Mesendoderm (in vitro differentiated cells): ENCODE data around the gene TKTL2.

ENCODE experiments used
- DNase-seq: peaks from one replicate; pipeline ENCODE4 v3.0.0; 2013
- H2AK5ac ChIP-seq: 2 replicates; pipeline ENCODE4 v1.6.1; 2013; ENCODE audit warnings: low read length, inconsistent platforms
- H2BK120ac ChIP-seq: 2 replicates; pipeline ENCODE4 v1.6.1; 2013; ENCODE audit warnings: low read depth, mild to moderate bottlenecking, low read length, moderate library complexity, mixed read lengths
- H2BK15ac ChIP-seq: replicated peaks from 2 replicates; pipeline ENCODE4 v1.6.1; 2013; ENCODE audit warnings: low read depth, mild to moderate bottlenecking, moderate library complexity
- H2BK5ac ChIP-seq: 2 replicates; pipeline ENCODE4 v1.6.1; 2013; ENCODE audit warnings: low read length, inconsistent platforms
- H3K18ac ChIP-seq: 2 replicates; pipeline ENCODE4 v1.6.1; 2013; ENCODE audit warnings: mild to moderate bottlenecking, low read length, mixed read lengths
- H3K23ac ChIP-seq: one replicate; pipeline ENCODE4 v1.6.1; 2013; ENCODE audit warnings: low read length
- H3K27ac ChIP-seq: 2 replicates; pipeline ENCODE4 v1.5.1; 2013; ENCODE audit warnings: low read depth, mild to moderate bottlenecking, inconsistent platforms, low read length, moderate library complexity
- H3K27me3 ChIP-seq: 2 replicates; pipeline ENCODE4 v1.6.1; 2013; ENCODE audit warnings: low read length, control low read depth, mild to moderate bottlenecking, inconsistent platforms; ENCODE audit not compliant: insufficient read depth, poor library complexity
- H3K36me3 ChIP-seq: 2 replicates; pipeline ENCODE4 v1.6.1; 2013; ENCODE audit warnings: low read length, inconsistent platforms; ENCODE audit not compliant: control insufficient read depth, insufficient read depth
- H3K4ac ChIP-seq: one replicate; pipeline ENCODE4 v1.6.1; 2013; ENCODE audit warnings: low read depth, mild to moderate bottlenecking, low read length, moderate library complexity
- H3K4me1 ChIP-seq: 2 replicates; pipeline ENCODE4 v1.6.1; 2013; ENCODE audit warnings: low read depth, low read length, inconsistent platforms; ENCODE audit not compliant: control insufficient read depth
- H3K4me2 ChIP-seq: 2 replicates; pipeline ENCODE4 v1.6.1; 2013; ENCODE audit warnings: low read length
- H3K4me3 ChIP-seq: 2 replicates; pipeline ENCODE4 v1.5.1; 2013; ENCODE audit warnings: mild to moderate bottlenecking, low read length
- H3K56ac ChIP-seq: one replicate; pipeline ENCODE4 v1.6.1; 2013; ENCODE audit warnings: low read length
- H3K79me1 ChIP-seq: 2 replicates; pipeline ENCODE4 v1.6.1; 2013; ENCODE audit warnings: low read length, inconsistent platforms
- H3K79me2 ChIP-seq: 2 replicates; pipeline ENCODE4 v1.6.1; 2013; ENCODE audit warnings: mild to moderate bottlenecking, low read length; ENCODE audit not compliant: control insufficient read depth, insufficient read depth
- H3K9ac ChIP-seq: 2 replicates; pipeline ENCODE4 v1.6.1; 2013; ENCODE audit warnings: low read length, inconsistent platforms
- H4K5ac ChIP-seq: one replicate; pipeline ENCODE4 v1.6.1; 2013; ENCODE audit warnings: low read length
- H4K8ac ChIP-seq: one replicate; pipeline ENCODE4 v1.6.1; 2013; ENCODE audit warnings: low read depth, mild to moderate bottlenecking, control low read depth, low read length, moderate library complexity
- WGBS: extraction: QIAGEN DNeasy Blood & Tissue Kit; methylation state at CpG from one replicate; pipeline ENCODE4 v1.1.7; 2013; ENCODE audit warnings: low lambda C conversion rate, missing lambda C conversion rate; ENCODE audit not compliant: insufficient coverage; ENCODE audit errors: extremely low coverage; 5-methylcytosine and 5-hydroxymethylcytosine counted together

TKTL2 gene

DNA sequence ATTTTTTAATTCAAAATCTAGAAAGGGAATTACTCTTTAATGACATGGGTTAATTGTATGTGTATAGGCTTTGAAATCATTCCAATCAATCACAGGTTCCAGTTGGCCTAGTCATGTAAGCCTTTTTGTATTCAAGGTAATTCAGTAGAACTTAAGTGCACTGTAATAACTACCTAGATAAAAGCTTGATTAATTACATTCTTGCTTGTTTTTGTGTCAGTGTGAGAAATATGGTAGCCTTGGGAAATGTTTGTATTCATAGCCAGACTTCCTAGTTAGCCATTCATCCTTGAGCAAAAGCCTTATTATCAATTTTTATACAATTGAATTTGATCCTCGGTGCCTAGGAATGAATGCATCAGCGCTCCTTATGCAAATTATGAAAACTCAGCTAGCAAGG, 33.5 kb downstream of the TKTL2 start:
- no CpG with 5 or more reads among the region's 2 CpGs for WGBS
- H4K8ac ChIP-seq = no peak overlapping the region
- no peaks in the 10 kb centered on the region for H3K27me3 ChIP-seq
- H3K18ac ChIP-seq = no peak overlapping the region
- no peak overlapping the region for H3K56ac ChIP-seq
- DNase-seq = no peak
- no peaks in the 10 kb centered on the region for H3K79me2 ChIP-seq
- no peaks in the 10 kb centered on the region for H3K36me3 ChIP-seq
- no peak overlapping the region for H4K5ac ChIP-seq
- H2BK120ac ChIP-seq = no peak overlapping the region
- no peak overlapping the region for H3K23ac ChIP-seq
- no peak overlapping the region for H3K4me2 ChIP-seq
- H2BK15ac ChIP-seq = no peak overlapping the region
- no peak overlapping the region for H3K4me3 ChIP-seq
- H2BK5ac ChIP-seq = no peak overlapping the region
- H2AK5ac ChIP-seq = no peak overlapping the region
- no peaks in the 10 kb centered on the region for H3K4me1 ChIP-seq
- no peaks in the 10 kb centered on the region for H3K79me1 ChIP-seq
- H3K4ac ChIP-seq = no peak overlapping the region
- H3K27ac ChIP-seq = no peak overlapping the region
- no peak overlapping the region for H3K9ac ChIP-seq
